Stomach (tissue), 4 donors: ENCODE data around the gene USP11.

Experiments used
- CTCF ChIP-seq, 7 experiments: fragments of 450-650 bp in 4 of 7; fragments of 200-600 bp in 3 of 7; sonication (generic) in 3 of 7; IDR thresholded peaks; one replicate each; pipeline ENCODE4 v1.5.1; 2016 to 2019; ENCODE audit warnings: antibody characterized with exemption in 7 of 7, control low read depth in 2 of 7, mild to moderate bottlenecking in 1 of 7
- EP300 ChIP-seq: sonication (generic); formaldehyde crosslinking; IDR thresholded peaks from one replicate; pipeline ENCODE4 v1.6.1; 2017; ENCODE audit warnings: antibody characterized with exemption
- POLR2A ChIP-seq, 4 donors: fragments of 450-650 bp; IDR thresholded peaks; one replicate each; pipeline ENCODE4 v1.6.1; 2016; ENCODE audit warnings: antibody characterized with exemption in 4 of 4, control low read depth in 2 of 4, mild to moderate bottlenecking in 1 of 4, moderate library complexity in 1 of 4
- POLR2AphosphoS5 ChIP-seq, 3 donors: sonication (generic); formaldehyde crosslinking; IDR thresholded peaks; one replicate each; pipeline ENCODE4 v1.6.1; 2016; ENCODE audit warnings: antibody characterized with exemption in 3 of 3

GRCh38 chrX:47217852-47218279, 14.9 kb upstream of the USP11 start:
- TF ChIP-seq CTCF (IDR thresholded peaks at IDR 0.05) (no peak), POLR2A (IDR thresholded peaks at IDR 0.05) (no peak), POLR2AphosphoS5 (IDR thresholded peaks at IDR 0.05) (peak in 1 of 3 donors; percentile 37), EP300 (no peak)
